GM12878 (cell line): ENCODE results near the gene HCAR1. TPM values are rescaled to one million over a fixed set of nuclear protein-coding genes. Genes with fewer than 3 reads are reported as not detected.
A peak's percentile ranks its signal among the peaks of the same experiment; 100 is the strongest.

Experiments used
- ASH2L ChIP-seq: fragments of 300-600, 200-600 bp; sonication (generic); IDR thresholded peaks from 2 replicates; pipeline ENCODE4 v1.6.1; 2017; ENCODE audit warnings: low read depth, mild to moderate bottlenecking, borderline replicate concordance
- ELK1 ChIP-seq: IDR thresholded peaks from 2 replicates; pipeline ENCODE4 v1.6.1; 2012; ENCODE audit warnings: low read depth, low read length, improper control_type of control experiment
- EP300 ChIP-seq, 2 experiments: fragments of 150-350 bp in 1 of 2; IDR thresholded peaks; 2 replicates each; pipeline ENCODE4 v1.6.1; 2011 to 2012; ENCODE audit warnings: low read depth in 2 of 2, low read length in 2 of 2, borderline replicate concordance in 1 of 2, improper control_type of control experiment in 1 of 2, inconsistent platforms in 1 of 2; ENCODE audit not compliant: control insufficient read depth in 1 of 2
- IRF4 ChIP-seq: IDR thresholded peaks from 2 replicates; pipeline ENCODE4 v1.6.1; 2011; ENCODE audit warnings: low read depth, low read length
- NR2F1 ChIP-seq: fragments of 450-650 bp; conservative IDR thresholded peaks from 2 replicates; pipeline ENCODE4 v1.6.1; 2017; ENCODE audit warnings: mild to moderate bottlenecking
- PBX3 ChIP-seq: IDR thresholded peaks from 2 replicates; pipeline ENCODE4 v1.6.1; 2011; ENCODE audit warnings: mild to moderate bottlenecking, low read depth, low read length, moderate library complexity; ENCODE audit not compliant: insufficient replicate concordance
- PKNOX1 ChIP-seq: fragments of 450-650 bp; IDR thresholded peaks from 2 replicates; pipeline ENCODE4 v1.6.1; 2016; ENCODE audit warnings: mild to moderate bottlenecking
- POLR2AphosphoS5 ChIP-seq: IDR thresholded peaks from 2 replicates; pipeline ENCODE4 v1.6.1; 2011; ENCODE audit warnings: mild to moderate bottlenecking, low read length, inconsistent platforms
- SKIL ChIP-seq: fragments of 450-650 bp; IDR thresholded peaks from 2 replicates; pipeline ENCODE4 v1.6.1; 2017; ENCODE audit warnings: mild to moderate bottlenecking, low read depth, inconsistent platforms; ENCODE audit not compliant: poor library complexity, severe bottlenecking
- SMAD1 ChIP-seq: fragments of 450-650 bp; IDR thresholded peaks from 2 replicates; pipeline ENCODE4 v1.6.1; 2018; ENCODE audit warnings: mild to moderate bottlenecking, low read depth; ENCODE audit not compliant: partially characterized antibody
- SMARCA5 ChIP-seq: fragments of 450-650 bp; IDR thresholded peaks from 2 replicates; pipeline ENCODE4 v1.6.1; 2017; ENCODE audit warnings: mild to moderate bottlenecking
- SREBF1 ChIP-seq: IDR thresholded peaks from 2 replicates; pipeline ENCODE4 v1.6.1; 2012; ENCODE audit warnings: mild to moderate bottlenecking, low read length
- USF1 ChIP-seq: IDR thresholded peaks from 2 replicates; pipeline ENCODE4 v1.6.1; 2011; ENCODE audit warnings: borderline replicate concordance, low read depth, mild to moderate bottlenecking, moderate library complexity, mixed read lengths, low read length; ENCODE audit not compliant: insufficient read depth; ENCODE audit errors: extremely low read length
- WRNIP1 ChIP-seq: IDR thresholded peaks from 2 replicates; pipeline ENCODE4 v1.6.1; 2011; ENCODE audit warnings: low read depth, low read length, improper control_type of control experiment, borderline replicate concordance
- YBX1 ChIP-seq: fragments of 450-650 bp; IDR thresholded peaks from 2 replicates; pipeline ENCODE4 v1.6.1; 2016; ENCODE audit warnings: antibody characterized with exemption
- ZBTB40 ChIP-seq: fragments of 450-650 bp; IDR thresholded peaks from 2 replicates; pipeline ENCODE4 v1.6.1; 2016; ENCODE audit warnings: mild to moderate bottlenecking, moderate library complexity, borderline replicate concordance
- ZNF207 ChIP-seq: fragments of 450-650 bp; IDR thresholded peaks from 2 replicates; pipeline ENCODE4 v1.6.1; 2014; ENCODE audit warnings: antibody characterized with exemption, mild to moderate bottlenecking, borderline replicate concordance
- ZNF274 ChIP-seq: IDR thresholded peaks from one replicate; pipeline ENCODE4 v1.8.0; 2011; ENCODE audit not compliant: insufficient read length, insufficient read depth
- polyA plus RNA-seq, 11 experiments: library from polyadenylated mRNA; depleted of rRNA in 4 of 11; unstranded in 6 of 11; stranded (reverse) in 5 of 11; fragments of >200 nt; fragmentation: Nextera tagmentation in 4 of 11; fragmentation: Illumina TruSeq in 1 of 11; extraction: Ambion mirVana in 4 of 11; extraction: Trizol in 1 of 11; gene quantifications; 1 replicate in 1 of 11; 2 replicates in 10 of 11; pipeline versions ENCODE4 v1.2.1 to v1.2.3, GENCODE V29; 2011 to 2016; ENCODE audit warnings: inconsistent platforms in 2 of 11, missing spikeins in 2 of 11, low read depth in 1 of 11
- total RNA-seq, 4 experiments: library from RNA; depleted of rRNA in 3 of 4; stranded (reverse); fragments of >200 nt in 3 of 4; fragmentation: Illumina TruSeq in 1 of 4; extraction: Trizol in 1 of 4; gene quantifications; 2 replicates each; pipeline versions ENCODE4 v1.2.1 to v1.2.3, GENCODE V29; 2013 to 2021

HCAR1 gene
- total and polyA plus RNA-seq, 10 of the 15 experiments (the other 5 are each of a cell fraction or from before 2014, with no cell fraction given): 0.01 to 0.05 (median 0.04) TPM; not detected in 7

GRCh38 chr12:122726080-122726558 lies 4.5 kb downstream of the HCAR1 start (continued):
- TF ChIP-seq ZBTB40 (no peak), SREBF1 (no peak), SMARCA5 (peak; percentile 82), YBX1 (no peak), PBX3 (no peak), NR2F1 (no peak; the same call in 1 of the 2 replicates), IRF4 (0 out of 2 replicates have a peak, but pooled peaks have one; percentile 14), SKIL (peak; percentile 48), ELK1 (no peak), EP300 (IDR thresholded peaks at IDR 0.05; ENCODE audit: borderline replicate concordance in 1 of 2, control insufficient read depth in 1 of 2, low read depth in 2 of 2, low read length in 2 of 2) (peak; percentile 9 to 73; a peak in 2 of 4 replicates), ZNF207 (no peak), SMAD1 (no peak), POLR2AphosphoS5 (no peak), USF1 (no peak), PKNOX1 (no peak), ASH2L (no peak), ZNF274 (no peak), WRNIP1 (no peak)
- TF ChIP-seq, all 136 proteins: peak for 30
